NCI-H2081 treated with DMSO at 0.1 percent for 48 hours (cell line): ENCODE results near the gene NFATC2.
"Not testable (repeated sequence)": the region's sequence is repeated elsewhere in the genome, so short reads cannot be mapped to it uniquely, and the experiment has no call there.

Experiments used
- DNase-seq: peaks from one replicate; lab custom pipeline; 2025; lab: John Stamatoyannopoulos, UW

Gene NFATC2

DNA sequence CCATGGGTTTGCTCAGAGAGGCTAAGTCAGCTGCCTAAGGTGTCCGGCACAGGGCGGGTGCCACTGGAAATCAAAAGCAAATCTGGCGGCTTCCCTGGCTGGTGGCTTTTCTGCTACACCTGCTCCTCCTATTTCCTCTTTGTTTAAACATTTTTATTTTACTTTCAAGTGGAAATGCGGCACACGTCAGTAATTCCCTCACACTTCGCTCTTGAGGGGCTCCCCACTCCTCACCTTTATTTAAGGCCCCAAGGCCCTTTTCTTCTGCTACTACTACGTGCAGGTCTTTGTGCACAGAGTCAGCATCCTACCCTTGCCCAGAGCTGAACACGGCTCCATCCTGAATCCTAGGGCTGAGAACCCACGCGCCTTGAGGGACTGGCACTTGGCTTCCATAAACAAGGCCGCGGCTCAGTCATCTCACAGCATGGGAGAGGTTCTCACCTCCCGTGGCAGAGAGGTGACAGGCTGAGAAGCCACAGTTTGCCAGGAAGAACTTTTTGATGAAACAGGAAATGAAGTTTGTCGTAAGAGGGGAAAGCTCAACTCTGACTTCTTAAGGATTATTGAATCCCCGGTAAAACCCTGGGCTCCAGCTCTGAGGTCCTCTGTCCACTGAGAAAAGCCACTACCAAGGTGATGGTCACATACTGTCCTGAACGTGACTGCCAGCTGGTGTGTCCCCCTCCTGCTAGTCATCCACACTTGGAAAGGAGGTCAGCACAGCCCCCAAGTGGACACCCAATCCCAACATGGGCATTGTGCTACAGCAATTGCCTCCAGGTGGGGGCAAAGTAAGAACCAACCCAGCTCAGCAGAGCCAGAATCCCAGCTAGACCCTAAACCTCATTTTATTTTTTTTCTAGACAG is 48.0 kb downstream of the NFATC2 start:
- DNase-seq, result no peak

DNA sequence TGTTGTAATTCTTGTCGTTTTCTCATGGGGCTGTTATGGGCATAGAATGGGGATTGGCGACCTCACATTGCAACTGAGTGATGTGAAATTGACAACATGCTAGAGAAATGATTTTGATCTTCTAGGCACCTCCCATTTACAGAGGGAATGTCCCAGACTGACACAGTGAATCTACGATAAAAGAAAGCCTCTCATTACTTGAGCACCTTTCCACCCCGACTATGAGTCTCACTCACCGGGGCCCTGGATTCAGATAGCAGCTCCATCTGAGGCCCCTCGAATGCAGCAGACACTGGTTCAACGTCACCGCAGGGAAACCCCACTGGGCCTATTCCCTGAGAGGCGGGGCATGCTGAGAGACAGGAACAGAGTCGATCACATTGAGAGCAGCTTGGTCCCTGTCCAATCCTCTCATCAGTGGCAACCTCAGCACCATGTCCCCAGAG is 49.1 kb downstream of the NFATC2 start:
- no peak for DNase-seq

DNA sequence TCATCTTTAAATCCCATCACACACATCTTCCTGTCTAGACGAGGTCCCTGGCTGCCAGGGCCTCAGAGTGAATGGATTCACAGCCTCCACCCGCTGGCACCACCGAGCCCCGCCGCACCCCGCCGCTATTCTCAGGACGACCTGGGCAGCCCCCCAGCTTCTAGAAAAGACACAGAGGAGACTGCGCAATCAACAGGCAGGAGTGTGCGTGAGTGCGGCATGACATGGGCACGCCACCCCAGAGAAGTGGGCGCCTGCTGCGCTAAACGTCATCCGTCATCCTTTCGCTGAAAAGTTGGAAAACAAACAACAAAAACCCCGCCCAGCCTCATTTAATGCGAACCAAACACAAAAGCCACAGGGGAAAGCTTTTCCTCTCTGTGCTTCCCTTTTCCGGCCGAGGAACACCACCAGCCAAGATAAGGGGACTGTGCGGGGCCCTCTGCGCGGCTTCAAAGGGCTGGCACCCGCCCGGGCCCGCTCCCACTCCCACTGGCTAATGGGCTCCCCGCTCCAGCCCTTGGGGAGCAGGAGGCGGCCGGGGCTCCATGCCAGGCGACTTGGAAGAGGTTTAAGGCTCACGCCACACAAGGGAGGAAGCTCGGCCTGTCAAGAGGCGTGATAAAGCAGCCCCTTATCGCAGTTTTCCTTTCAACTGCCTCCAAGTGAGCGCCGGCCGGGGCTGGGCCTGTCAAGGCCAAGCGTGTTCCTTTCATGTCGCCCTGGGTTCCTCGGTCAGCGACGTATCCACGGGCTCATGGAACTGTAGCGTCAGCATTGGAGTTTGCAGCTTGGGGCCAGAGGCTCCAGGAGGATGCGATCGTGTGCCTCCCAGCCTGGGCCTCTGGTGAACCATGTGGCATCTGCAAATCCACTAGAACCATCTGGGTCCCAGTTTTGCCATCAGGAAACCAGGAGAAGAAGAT is 50.1 kb downstream of the NFATC2 start:
- no peak for DNase-seq

DNA sequence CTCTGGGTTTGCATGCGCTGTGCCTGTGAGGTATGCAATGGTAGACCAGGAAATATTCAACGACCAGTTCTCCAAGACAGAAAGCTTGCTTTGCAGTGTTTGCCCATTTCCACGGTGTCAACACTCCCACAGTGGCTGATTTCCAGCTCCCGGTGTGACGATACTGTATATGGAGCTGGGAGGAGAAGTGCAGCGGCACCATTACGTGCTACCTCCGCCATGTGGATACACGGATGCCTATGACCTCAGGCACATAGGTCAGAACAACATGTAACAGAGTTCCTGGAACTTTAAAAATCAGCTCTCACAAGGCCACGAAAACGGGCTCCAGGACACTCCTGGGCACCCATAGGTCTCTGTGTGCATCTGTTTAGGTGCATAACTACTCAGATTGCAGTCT is 51.1 kb downstream of the NFATC2 start:
- DNase-seq, result no peak

DNA sequence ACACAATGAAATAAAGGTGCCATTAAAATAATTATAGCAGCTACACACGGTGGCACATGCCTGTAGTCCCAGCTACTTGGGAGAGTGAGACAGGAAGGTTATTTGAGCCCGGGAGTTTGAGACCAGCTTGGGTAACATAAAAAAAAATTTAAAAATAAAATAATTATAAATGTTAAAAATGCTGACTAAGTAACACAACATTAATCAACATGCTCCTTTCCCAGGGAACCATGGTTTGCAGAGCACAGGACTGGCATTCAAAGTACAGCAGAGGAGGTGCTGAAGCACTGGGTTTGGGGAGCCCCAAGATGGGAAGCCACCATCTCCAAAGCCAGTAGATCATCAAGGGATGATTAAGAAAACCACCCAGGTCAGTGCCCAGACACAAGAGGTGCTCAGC is 51.9 kb downstream of the NFATC2 start:
- no peak for DNase-seq

DNA sequence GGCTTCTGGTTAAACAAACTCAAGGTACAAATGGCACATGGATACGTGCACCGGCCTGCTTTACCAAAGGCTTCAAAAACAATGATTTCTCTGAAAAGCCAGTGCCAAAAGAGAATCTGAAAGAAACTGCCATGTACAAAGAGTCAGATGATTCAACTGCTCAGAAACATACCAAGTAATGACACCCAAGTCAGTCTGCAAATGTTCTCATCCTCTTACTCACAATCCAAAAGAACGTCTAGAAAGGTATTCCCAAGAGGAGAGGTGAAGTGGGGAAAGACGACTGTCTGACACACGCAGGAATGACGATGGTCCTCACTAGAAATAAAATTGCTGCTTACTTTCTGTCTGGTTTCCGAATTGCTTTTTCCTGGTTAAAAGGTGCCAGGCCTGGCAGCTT is 52.9 kb downstream of the NFATC2 start:
- DNase-seq, result no peak

DNA sequence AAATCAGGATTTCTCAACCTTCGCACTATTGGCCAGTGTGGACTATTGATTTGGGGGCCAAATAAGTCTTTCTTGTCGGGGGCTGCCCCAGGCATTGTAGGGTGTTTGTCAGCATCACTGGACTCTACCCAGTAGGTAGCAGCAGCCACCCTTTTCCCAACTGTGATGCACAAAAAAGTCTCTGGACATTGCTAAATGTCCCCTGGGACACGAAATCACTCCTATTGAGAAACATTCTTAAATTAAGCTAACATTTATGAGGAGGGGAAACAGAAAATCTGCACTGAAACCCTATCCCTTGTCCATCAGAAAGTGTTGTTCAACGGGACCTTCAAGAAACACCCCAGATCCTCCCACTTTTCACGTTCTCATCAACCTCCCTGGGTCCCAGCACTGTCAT is 54.2 kb downstream of the NFATC2 start:
- no peak for DNase-seq

DNA sequence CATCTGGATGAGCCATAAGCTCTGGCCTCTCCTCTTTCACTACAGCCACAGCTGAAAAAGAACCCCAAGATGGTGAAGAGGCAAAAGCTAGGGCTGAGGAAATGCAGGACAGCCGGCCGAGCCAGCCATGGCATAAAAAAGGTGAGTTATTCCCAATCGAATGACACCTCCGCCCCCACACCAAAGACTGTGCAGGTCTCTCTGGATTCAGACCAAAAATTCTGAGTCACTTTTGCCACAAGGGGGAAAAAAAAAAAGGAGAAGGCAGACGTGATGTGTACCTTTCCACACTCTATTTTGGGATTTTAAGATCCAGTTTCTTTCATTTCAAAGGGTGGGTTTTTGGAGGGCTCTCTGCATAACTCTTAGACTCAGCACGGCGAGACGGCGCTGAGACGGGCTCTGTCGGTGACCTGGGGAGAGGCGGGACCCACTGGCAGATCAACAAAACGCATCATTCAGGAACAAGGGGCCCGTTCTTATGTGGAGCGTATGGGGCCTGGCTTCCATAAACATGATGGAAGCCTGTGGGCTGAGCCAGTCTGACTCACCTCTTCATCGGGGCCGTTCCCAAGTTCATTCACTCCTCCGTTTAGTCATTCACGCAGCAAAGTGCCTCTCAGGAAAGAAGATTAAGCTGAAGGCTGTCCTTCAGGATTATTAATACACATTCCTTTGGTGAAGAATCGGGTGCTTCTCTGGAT is 54.8 kb downstream of the NFATC2 start:
- DNase-seq, result no peak

DNA sequence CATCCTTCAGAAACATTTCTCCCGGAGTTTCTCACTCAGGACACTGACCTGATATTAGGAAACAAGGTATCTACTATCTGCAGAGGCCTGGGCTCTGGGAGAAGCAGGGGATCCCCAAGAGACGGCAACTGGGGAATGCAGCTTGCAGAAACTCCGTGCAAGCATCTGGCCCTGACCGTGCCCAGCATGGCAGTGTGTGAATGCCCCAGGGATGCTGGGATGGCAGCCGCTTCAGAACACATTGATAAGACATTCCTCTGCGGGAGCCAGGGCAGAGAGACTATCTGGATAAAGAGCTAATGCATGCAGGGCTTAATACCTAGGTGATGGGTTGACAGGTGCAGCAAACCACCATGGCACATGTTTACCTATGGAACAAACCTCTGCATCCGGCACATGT is 55.4 kb downstream of the NFATC2 start:
- DNase-seq, result no peak

DNA sequence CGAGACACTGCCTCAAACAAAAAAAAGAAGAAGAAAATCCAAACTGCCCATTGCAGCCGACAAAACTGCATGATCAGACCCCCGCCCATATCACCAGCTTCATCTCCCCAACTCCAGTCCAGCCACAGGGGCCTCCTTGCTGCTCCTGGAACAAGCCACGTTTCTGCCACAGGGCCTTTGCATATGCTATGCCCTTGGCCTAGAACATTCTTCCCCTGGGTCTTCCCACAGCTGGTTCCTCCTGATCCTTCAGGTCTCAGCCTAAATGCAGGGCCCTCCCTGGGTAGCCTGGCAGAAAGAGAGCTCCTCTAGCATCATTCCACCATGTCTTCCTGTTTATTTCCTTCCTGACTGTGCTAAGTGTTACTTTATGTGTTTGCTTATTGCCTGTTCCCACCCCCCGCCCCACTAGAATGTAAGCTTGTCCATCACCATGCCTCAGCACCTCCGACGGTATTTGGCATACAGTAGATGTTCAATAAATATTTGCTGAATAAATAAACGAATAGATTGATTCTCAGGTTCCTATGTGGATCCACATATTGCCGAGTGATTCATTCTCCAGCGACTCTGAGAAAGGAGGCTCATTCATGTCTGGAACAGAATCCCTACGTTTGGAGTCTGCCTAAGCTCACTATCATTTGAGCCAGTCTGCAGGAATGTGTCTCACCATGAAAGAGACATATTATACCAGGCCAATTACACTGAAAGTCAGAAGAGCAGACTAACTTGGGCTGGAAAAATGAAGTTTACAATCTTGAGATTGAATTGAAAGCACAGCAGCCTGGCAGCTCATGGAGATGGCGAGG is 56.1 kb downstream of the NFATC2 start:
- DNase-seq, result no peak

DNA sequence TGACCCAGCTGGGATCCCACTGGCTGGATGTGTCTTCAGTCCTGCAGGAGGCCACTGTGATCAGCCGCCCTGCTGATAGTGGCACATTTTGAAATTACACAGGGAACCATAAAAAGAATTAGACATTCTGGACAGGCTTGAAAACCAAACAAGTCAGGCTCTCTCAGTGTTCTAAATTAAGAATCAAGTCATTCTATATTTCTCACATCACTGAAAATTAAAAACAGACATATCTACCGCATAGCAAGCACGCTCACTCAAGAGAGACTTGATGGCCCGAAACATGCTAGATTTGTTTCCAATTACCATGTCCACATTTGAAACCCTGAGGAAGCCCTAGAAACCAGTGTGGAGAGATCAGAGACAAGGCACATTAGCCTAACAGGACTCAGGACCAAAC is 57.7 kb downstream of the NFATC2 start:
- no peak for DNase-seq

DNA sequence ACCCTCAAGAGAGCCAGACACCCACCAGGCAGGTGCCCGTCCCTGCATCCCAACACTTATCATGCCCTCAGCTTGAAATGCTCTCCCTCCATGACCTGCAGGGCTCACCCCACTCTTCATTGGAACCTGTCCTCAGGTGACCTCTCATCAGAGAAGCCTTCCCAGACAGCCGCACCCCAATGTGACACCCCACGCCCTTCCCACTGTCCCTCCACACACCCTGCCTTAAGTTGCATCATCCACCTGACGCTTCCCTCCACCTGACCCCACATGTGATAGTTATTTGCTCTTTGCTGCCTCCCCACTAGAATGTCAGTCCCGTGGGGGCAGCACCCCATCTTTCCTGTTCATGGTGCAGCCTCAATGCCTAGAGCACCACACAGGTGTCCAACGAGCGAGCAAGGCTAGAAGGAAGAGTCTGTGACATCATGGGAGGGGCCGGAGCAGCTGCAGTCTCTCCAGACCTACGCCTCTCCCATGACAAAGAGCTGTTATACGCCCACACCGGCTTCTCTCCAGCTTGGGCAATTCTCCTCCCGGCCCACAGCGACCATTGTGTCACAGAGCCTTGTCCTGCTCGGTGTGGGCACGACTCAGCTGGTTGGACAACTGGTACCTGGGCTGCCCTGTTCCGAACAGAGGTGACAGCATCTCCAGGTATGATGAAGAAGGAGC is 58.2 kb downstream of the NFATC2 start:
- no peak for DNase-seq

DNA sequence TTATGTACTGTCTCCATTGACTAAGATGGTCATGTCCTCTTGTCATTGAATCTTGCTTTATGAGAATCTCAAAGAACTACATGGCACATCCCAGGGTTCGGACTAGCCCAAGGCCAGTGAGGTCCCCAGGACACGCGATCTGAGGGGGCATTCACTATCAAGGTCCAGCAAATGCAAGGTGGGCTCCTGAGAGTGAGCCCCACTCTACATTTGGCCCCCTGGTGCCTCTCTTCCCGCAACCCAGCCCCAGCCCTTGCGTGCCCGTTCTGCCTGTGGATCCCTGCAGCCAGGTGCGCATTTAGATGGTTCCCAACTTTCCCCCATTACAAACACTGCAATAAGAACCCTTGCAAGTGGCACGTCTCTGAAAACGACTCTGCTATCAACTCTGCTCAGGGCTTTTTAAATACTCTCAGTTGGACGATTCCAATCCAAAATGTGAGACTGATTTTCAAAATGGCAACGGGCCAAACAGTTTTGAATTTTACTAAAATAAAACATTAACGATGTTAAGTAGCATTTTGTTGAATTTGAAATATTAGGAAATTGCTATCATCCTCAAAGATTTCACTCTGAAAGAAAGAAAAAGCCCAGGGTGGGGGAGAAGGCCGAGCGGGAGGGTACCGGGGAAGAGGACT is 59.6 kb downstream of the NFATC2 start:
- DNase-seq, result no peak

DNA sequence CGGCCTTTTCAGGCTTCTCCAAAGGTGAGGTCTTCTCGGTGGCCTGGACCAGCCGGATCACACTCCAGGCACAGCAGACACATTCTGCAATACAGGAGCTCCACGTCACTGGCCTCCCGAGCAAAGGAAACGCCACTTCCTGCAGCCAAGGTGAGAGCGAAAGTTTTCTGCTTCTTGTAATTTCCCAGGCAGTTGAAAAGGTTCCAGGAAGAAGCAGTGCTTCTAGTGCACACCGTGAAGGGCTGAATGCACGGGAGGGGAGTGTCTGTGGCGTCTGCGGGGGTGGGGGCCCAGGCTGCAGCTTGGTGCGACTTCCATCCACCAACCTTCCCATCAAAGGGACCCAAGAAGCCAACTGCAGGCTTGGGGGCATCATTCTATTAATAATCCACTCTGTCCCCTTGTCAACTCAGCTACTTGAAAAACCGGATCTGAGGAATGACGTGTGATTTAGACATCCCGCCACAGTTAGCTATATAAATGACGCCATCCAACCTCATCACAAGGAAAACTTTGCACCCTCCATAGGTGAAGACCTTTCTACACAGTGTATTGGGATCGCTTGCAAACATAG is 61.1 kb downstream of the NFATC2 start:
- no peak for DNase-seq

DNA sequence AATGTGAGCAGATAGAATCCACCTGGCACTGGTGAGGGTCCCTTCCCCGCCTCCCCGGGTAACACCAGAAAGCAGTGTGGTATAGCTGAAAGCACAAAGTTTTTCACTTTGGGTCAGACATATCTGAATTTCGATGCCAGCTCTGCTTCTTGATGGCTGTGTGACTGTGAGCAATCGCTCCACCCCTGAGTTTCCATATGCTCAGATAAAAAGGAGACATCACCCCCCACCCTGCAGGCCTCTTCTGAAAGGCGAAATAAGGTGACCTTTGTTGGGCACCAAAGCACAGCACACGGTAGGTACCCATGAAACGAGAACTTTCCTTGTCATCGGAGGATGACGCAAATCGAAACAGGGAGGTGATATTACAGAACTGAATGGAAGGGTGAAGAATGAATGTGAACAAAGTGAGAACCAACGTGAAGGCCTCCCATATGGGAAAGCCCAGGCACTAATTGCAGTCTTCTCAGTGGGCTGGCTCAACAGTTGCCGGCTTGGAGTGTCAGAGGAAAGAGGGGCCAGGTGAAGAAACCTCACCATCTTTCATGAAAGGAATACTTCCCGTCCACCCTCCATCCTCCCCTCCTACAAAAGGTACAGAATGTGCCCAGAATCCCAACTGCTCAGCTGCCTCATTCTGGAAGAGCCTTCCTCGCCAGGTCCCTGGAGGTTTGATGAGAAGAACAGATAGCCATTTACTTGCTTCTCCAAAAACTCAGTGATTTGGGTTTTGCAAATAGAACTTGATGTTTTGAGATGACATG is 61.8 kb downstream of the NFATC2 start:
- DNase-seq, result no peak

DNA sequence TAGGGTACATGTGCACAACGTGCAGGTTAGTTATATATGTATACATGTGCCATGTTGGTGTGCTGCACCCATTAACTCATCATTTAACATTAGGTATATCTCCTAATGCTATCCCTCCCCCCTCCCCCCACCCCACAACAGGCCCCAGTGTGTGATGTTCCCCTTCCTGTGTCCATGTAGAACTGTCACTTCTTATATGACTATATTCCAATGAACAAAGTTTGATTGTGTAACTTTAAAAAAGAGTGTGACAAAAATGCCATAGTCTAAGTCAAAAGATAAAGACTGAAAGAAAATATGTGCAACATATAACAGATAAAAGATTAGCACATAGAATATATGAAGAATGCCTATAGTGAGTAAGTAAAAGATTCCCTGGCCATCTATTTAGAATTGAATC is 66.4 kb downstream of the NFATC2 start:
- DNase-seq, result not testable (repeated sequence)

DNA sequence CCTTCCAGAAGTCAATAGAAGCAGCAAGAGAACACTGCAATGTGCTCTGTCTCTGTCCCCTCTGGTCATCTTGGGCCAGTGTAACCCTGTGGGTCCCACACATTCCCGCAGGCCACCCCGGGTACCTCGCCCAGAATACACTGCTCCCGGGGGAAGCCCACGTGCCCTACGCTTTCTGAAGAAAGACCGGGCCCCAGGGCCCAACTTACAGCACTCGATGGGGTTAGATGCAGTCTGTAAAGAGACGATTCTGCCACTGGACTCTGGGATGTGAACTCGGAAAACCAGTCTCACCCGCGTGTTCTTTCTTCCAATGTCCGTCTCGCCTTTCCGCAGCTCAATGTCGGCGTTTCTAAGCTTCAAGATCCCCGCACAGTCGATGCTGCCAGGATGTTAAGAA is 68.7 kb downstream of the NFATC2 start:
- no peak for DNase-seq

DNA sequence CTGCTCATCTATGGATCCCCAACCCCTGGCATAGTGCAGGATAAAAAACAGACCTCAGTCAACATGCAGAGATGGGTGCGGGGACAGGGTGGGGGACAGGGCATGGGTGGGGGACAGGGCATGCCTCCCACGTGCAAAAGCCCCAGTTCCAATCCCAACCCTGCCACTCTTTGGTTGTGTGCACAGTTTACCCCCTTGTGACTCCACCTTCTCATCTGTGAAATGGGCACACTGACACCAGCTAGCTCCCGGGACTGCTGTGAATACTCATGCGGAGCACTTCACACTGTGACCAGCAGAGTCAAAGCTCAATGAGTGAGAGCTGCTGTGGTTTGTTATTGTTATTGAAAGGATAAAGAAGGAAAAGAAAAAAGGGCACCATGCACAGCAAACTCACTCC is 69.3 kb downstream of the NFATC2 start:
- DNase-seq, result no peak

DNA sequence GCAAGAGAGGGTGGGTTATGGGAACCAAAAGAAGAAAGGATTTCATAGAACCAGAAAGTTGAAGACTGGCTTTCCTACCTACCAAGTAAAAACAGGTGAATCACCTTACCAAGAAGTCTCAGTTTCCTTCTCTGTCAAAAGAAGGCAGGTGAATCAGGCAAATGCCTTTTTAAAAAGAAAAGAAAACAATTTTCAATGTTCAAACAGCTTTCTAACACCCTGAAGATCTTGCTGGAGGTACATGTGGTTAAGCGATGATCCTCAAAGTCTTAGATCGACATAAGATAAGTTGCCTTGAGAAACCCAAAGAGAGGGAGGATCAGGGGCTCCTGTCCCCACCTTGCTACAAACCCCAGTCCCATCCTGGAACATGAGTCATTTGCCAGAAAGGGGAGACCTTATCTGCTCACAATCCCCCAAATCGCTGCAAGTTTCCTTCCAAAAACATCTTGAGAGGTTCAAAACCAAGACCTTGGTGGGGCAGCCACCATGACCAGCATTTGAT is 71.6 kb downstream of the NFATC2 start:
- no peak for DNase-seq
